IMR-90 (cell line): ENCODE measurements around the gene PRDM5.

ENCODE experiments used
- BHLHE40 ChIP-seq: fragments of 150-350 bp; IDR thresholded peaks from 2 replicates; pipeline ENCODE4 v1.6.1; 2016; ENCODE audit warnings: mild to moderate bottlenecking, low read depth, low read length
- CEBPB ChIP-seq: IDR thresholded peaks from 2 replicates; pipeline ENCODE4 v1.6.1; 2012; ENCODE audit warnings: low read depth, low read length, improper control_type of control experiment
- CHD1 ChIP-seq: IDR thresholded peaks from 2 replicates; pipeline ENCODE4 v1.6.1; 2012; ENCODE audit warnings: low read depth, low read length, improper control_type of control experiment
- CTCF ChIP-seq: conservative IDR thresholded peaks from 2 replicates; pipeline ENCODE4 v1.5.1; 2012; ENCODE audit warnings: mild to moderate bottlenecking, low read depth, low read length, improper control_type of control experiment
- MAFK ChIP-seq: IDR thresholded peaks from 2 replicates; pipeline ENCODE4 v1.6.1; 2012; ENCODE audit warnings: low read depth, low read length, improper control_type of control experiment
- MAZ ChIP-seq: IDR thresholded peaks from 2 replicates; pipeline ENCODE4 v1.6.1; 2012; ENCODE audit warnings: low read depth, mild to moderate bottlenecking, low read length, improper control_type of control experiment, moderate library complexity, borderline replicate concordance
- MXI1 ChIP-seq: IDR thresholded peaks from 2 replicates; pipeline ENCODE4 v1.6.1; 2012; ENCODE audit warnings: low read depth, mild to moderate bottlenecking, low read length, moderate library complexity, borderline replicate concordance
- NFE2L2 ChIP-seq: fragments of 150-350 bp; IDR thresholded peaks from 2 replicates; pipeline ENCODE4 v1.6.1; 2016; ENCODE audit warnings: low read depth, mild to moderate bottlenecking, low read length
- POLR2A ChIP-seq: IDR thresholded peaks from 2 replicates; pipeline ENCODE4 v1.6.1; 2012; ENCODE audit warnings: mild to moderate bottlenecking, low read depth, low read length
- RAD21 ChIP-seq: IDR thresholded peaks from 2 replicates; pipeline ENCODE4 v1.6.1; 2012; ENCODE audit warnings: low read length, improper control_type of control experiment
- RCOR1 ChIP-seq: IDR thresholded peaks from 2 replicates; pipeline ENCODE4 v1.6.1; 2012; ENCODE audit warnings: mild to moderate bottlenecking, low read length, improper control_type of control experiment; ENCODE audit not compliant: insufficient replicate concordance
- RFX5 ChIP-seq: IDR thresholded peaks from 2 replicates; pipeline ENCODE4 v1.8.0; 2012; ENCODE audit warnings: low read depth, mild to moderate bottlenecking, low read length, moderate library complexity
- SMC3 ChIP-seq: fragments of 150-350 bp; IDR thresholded peaks from 2 replicates; pipeline ENCODE4 v1.6.1; 2016; ENCODE audit warnings: low read depth, mild to moderate bottlenecking, antibody characterized with exemption, low read length, moderate library complexity
- USF2 ChIP-seq: fragments of 150-350 bp; IDR thresholded peaks from 2 replicates; pipeline ENCODE4 v1.6.1; 2017; ENCODE audit warnings: mild to moderate bottlenecking, antibody characterized with exemption, low read length, low read depth

- no peak for TF ChIP-seq POLR2A
- no peak for TF ChIP-seq CTCF
- no peak for TF ChIP-seq MAFK
- TF ChIP-seq CHD1 = no peak
- TF ChIP-seq RFX5 = no peak
- TF ChIP-seq SMC3 = no peak
- TF ChIP-seq USF2 = no peak
- TF ChIP-seq RAD21 = no peak
- no peak for TF ChIP-seq MAZ
- no peak for TF ChIP-seq NFE2L2
- peak; percentile 36; the same call in 1 of the 2 replicates for TF ChIP-seq CEBPB
- no peak for TF ChIP-seq BHLHE40
- TF ChIP-seq MXI1 = no peak
- no peak for TF ChIP-seq RCOR1
These were observed 93.3 kb downstream of the PRDM5 start for GRCh38 chr4:120829113-120829831.
